Stimulated activated CD8-positive, alpha-beta memory T cell treated with anti-CD3 and anti-CD28 coated beads, Interleukin-7, amount 100 ng/mL, for 1 hour (primary cell): ENCODE measurements around the gene AFF1.
"Not testable (repeated sequence)": the region's sequence is repeated elsewhere in the genome, so short reads cannot be mapped to it uniquely, and the experiment has no call there.

Source experiments
- DNase-seq, 2 donors: peaks; one replicate each; pipeline ENCODE4 v3.0.0-alpha.2; 2020; ENCODE audit warnings: low read depth in 2 of 2

AFF1 gene

GRCh38 chr4:87035881-87036509 is 101.2 kb downstream of the AFF1 start:
- no peak for DNase-seq

- no peak for DNase-seq
These were observed 101.9 kb downstream of the AFF1 start for GRCh38 chr4:87036713-87037112.

DNA sequence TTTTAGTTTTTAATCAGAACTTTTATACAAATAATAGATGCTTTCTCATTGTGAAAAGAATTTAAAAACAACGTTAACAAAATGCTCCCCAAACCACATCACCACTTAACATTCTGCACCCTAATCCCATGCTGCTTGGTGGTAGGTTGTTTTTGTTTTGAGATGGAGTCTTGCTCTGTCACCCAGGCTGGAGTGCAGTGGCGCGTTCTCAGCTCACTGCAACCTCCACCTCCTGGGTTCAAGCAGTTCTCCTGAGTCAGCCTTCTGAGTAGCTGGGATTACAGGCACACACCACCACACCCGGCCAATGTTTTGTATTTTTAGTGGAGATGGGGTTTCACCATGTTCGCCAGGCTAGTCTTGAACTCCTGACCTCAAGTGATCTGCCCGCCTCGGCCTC is 102.4 kb downstream of the AFF1 start:
- not testable (repeated sequence) for DNase-seq

DNA sequence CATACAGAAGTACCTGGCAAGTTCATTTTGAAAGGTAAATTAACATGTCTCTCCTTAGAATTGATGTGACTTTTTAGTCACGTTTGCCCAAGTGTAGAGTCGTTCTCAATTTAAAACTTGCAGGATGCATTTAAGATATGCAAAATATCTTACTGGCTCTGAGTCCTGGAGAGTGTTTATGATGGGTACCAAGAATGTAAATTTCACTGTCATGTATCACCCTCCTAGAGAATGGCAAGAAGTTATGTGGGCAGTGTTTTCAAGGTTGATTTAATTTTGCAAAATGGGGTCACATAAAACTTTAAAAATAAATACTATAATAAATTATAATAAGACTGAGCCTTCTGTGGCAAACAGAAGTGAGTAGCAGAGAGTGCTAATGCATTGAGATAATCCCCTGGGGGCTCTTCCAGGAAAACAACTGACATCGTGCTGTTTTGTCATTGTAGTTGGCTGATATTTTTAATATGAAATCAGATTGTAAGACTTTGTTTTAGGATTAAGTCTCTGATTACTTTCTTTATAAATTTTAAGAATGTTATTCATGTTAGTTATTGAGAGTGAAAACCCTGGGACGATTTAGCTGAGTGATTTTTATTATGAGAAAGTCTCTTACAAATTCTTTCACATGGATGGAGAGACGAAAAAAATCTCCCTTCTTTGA is 103.0 kb downstream of the AFF1 start:
- DNase-seq = no peak

DNA sequence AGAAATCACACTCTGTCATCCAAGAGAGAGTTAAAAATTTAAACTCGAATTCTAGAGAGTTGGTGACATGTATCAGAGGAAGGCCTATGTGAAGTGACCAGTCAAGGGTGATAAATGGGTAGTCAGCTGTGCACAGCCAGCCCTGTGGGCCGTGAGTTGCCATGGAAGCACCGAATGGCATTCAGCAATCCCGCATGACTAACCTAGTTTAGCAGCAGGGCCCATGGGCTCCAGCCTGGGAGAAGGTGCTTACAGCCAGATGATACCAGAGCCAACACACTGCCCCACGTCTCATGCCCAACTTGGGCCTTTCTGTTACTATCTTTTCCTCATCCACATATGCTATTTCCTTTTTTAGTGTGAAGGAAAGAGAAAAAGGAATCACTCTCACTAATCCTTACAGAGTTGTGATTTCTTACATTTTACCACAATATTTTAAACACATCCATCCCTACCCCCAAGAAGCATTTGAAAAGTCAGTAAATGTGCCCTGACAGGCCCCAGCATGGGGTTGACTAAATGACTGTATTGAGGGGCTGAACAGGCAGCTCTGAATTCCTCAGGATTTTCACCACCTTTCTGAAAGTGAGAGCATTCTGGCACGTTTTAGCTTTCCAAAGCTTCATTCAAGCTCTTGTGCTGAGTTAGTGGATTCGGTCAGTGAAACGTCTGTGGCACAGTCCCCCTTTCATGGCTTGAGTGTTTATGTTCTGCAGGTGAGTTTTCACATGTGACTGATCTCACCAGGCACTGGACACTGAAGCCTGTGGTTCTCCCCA is 104.2 kb downstream of the AFF1 start:
- no peak for DNase-seq

DNA sequence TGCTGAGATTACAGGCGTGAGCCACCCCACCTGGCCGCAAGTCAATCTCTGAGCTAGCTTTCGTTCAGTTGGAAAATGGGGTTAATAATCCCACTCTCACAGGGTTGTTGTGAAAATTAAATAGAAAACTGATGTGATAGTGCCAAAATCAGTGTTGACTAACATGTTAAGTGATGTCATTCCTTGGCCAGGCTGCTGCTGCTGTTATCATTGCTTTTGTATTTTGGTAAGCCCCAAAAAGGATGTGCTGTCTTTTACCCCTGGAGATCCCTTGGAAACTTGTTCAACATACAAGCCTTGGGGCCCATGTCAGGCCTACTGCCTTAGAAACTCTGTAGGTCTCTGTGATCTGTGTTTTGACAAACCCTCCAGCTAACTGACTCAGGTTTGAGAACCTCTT is 106.3 kb downstream of the AFF1 start:
- DNase-seq = no peak

DNA sequence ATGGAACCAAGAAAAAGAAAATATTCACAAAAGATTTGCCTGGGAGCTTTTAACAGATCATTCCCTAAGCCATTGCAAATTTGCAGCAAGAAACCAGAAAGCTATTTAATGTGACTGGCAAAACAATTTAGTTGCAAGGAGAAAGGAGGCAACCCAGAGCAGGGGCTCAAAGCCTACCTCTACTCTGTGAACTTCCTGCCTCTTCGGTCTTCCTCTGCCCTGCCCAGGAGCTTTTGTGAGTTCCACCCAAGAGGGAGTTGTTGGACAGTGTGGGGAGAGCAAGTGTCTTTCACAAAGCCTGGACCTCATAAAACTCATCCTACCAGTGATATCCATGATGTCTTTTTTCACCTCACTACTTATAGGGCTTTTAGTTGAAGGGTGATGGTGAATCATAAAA is 107.4 kb downstream of the AFF1 start:
- DNase-seq = no peak

- DNase-seq = no peak
These were observed 108.4 kb downstream of the AFF1 start for GRCh38 chr4:87042986-87043820.

GRCh38 chr4:87044511-87045233 is 109.9 kb downstream of the AFF1 start:
- DNase-seq = no peak

DNA sequence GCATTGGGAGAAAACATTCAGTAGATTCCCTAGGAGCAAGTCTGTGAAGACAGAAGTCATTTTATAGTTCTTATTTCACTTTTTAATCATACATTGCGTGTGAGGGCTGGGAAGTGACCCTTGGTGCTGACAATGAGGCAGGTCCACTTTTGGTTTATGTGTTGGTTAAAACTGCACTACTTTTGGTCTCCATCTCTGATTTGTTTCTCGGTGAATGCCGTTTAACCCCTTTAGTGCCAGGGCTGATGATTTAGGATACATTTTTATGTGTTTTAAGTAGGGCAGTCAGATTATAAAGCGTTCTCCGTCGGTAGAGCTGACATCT is 110.4 kb downstream of the AFF1 start:
- no peak for DNase-seq

DNA sequence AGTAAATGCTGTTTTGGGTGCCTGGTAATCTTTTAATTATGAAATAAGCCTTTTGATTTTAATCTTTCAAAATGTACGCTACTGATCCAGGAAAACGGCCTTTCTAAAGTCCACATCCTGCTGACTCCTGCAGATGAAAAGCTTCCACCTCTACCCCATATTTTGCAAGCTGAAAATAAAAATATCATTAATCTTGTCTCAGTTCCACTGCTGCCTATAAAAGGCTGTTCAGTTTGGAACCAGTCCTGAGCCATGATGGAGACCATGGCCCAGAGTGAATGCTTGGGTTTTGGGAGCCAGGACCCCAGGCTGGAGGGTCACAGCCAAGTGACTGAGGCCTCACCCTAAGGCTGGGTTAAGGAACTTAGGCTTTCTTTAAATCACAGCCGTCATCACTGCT is 110.8 kb downstream of the AFF1 start:
- DNase-seq = no peak

DNA sequence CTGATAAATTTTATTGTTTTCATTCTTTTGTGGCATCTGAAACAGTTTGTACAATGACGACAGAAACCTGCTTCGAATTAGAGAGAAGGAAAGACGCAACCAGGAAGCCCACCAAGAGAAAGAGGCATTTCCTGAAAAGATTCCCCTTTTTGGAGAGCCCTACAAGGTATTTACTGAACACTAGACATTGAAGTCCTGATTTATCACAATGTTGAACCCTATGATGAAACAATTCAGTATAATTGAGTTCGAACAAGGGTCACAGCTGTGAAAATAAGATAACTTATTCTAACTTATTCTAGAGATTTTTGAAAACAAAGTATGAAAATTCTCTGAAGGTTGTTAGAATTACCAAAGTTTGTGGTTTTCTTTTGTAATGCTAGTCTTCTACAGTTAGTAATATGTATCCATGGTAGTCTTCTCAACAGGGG is 111.3 kb downstream of the AFF1 start:
- no peak for DNase-seq

DNA sequence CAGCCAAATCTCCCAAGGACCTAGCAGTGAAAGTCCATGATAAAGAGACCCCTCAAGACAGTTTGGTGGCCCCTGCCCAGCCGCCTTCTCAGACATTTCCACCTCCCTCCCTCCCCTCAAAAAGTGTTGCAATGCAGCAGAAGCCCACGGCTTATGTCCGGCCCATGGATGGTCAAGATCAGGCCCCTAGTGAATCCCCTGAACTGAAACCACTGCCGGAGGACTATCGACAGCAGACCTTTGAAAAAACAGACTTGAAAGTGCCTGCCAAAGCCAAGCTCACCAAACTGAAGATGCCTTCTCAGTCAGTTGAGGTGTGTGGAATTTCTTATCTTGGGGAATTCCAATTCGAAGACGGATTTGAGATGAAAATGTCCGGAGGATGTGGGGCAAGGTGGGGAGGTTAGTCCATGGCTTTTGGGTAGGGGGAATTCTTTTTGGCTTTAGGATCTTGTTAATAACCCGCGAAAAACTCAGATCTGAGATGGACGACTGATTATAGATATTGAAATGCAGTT is 112.5 kb downstream of the AFF1 start:
- no peak for DNase-seq

DNA sequence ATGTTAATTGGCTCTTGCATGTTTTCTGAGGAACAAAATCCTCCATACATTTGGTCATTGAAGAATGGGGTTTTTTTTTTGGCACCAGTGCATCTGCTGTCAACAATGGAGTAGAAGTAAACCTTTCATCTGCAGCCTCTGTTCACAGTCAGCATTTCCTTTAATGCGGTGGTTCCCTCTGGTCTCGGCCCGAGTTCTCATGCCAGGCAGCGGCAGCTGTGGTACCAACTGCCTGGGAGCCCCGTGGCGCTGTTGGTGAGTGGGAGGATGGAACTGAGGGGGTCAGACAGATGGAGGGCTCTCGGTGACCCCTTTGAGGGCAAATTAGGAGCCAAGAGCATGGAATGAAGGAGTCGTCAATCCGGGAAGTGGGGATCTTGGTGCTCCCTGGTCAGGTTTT is 114.7 kb downstream of the AFF1 start:
- DNase-seq = no peak

- DNase-seq = no peak
These were observed 115.8 kb downstream of the AFF1 start for GRCh38 chr4:87050596-87050995.

DNA sequence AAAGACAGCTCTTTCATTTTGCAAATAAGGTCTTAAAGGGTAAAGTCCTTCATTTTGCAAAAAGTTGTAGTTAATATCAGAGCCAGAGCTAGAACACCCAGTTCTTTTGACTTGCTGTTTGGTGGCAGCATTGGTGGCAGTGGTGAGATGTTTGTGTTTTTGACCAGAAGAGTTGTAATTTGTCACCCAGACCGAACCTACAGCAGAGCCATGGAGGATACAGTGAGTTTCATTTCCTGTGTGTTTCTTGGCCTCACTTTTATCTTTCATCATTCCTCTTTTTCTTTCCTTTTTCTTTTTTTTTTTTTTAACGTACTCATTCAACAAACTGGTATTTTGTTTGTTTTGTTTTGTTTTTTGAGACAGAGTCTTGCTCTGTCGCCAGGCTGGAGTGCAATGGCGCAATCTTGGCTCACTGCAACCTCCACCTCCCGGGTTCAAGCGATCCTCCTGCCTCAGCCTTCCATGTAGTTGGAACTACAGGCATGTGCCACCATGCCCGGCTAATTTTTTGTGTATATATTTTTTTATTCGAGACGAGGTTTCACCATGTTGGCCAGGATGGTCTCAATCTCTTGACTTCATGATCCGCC is 116.4 kb downstream of the AFF1 start:
- no peak for DNase-seq

DNA sequence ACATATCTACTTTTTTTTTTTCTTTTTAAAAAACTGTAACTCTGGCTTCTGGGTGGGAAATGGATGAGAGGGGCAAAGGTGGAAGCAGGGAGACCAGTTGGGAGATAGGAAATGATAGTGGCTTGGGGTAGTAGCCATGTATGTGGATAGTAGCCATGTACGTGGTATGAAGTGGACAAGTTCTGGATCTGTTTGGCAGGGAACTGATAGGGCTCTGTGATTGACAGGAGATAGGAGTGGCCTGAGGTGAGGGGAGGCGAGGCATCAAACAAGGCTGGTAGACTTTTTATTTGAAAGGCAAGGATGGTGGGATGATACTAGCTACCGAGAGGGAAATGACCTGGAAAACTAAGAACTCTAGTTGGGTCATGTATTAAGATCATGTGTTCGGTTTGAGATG is 117.8 kb downstream of the AFF1 start:
- DNase-seq = no peak

DNA sequence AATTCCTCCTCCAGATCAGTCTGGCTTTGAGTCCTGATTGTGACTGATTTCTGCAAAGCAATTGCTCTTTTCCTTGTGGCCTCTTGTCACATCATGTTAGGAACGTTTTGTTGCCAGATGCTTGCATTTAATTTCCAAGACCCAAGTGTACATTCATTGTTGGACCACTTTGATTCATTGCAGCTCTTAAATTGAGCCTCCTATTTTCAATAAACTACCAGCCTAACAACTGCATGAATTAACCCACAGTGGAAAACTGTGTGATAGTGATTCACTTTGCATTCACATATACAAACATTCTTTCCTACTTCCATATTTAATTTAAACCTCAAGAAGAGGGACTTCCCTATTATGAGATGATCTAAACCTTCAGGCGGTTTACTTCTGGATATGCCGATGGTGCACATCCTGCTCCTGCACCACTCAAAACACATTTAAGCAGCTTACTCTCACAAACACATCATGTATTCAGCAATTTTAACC is 118.4 kb downstream of the AFF1 start:
- no peak for DNase-seq

- DNase-seq = no peak
These were observed 119.3 kb downstream of the AFF1 start for GRCh38 chr4:87053802-87054767.

DNA sequence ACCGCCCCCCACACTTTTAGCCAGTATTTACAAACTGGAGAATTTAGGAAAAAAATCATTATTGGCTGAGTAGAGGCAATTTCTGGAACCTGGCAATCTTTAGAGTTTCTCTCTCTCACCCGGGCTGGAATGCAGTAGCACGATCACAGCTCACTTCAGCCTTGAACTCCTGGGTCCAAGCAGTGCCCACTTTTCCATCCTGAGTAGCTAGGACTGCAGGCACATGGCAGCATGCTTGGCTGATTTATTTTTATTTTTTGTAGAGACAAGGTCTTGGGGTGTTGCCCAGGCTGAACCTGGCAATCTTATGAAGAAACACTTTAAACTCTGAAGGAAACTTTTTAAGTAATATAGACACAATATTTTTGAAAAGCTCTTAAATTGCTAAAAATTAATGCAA is 120.1 kb downstream of the AFF1 start:
- no peak for DNase-seq
